ENCODE measurements around the gene CCDC59. TPM values are rescaled to one million over a fixed set of nuclear protein-coding genes. Genes with fewer than 3 reads are reported as not detected.

Gene CCDC59
- total and polyA plus RNA-seq, 9 of the 15 experiments (the other 6 are each of a cell fraction or from before 2014, with no cell fraction given) = 34.0 to 186 (median 119) TPM

DNA sequence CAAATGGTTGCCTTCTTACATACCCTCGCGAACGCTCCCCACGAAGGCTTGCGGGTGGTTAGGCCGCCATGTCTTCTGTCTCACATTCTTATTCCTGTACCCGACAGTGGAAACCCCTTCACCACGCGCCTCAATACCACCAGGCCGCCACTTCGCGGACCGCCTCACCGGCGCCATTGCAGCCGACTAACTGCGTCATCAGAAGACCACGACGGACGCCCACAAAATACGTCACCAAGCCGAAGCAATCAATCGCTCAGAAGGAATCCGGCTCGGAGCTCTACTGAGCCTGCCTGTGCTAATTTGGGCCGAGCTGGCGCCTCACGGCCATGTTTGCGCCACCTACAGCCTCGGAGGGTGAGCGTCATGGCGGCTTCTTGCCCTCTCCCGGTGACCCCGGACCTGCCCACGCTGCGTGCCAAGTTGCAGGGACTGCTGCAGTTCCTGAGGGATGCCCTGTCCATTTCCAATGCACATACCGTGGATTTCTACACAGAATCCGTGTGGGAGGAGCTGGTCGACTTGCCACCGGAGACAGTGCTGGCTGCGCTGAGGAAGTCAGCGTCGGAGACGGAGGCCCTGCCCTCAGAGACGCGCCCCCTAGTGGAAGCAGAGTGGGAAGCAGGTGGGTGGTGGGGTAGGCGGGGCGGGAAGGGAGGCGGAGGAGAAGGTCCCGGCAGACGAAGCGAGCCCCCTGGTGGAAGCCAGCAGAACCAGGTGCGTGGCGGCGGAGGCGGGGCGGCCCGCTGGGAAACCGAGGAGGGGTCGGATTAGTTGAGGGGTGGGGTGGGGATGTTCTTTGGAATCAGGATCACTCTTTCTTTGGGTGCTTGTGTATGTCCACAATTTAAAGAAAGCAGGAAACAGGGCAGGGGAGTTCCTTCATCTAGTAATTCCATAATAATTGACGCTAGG lies at the start of gene CCDC59, which contains the start of gene METTL25 (continued):
- TF ChIP-seq, protein P1, sequence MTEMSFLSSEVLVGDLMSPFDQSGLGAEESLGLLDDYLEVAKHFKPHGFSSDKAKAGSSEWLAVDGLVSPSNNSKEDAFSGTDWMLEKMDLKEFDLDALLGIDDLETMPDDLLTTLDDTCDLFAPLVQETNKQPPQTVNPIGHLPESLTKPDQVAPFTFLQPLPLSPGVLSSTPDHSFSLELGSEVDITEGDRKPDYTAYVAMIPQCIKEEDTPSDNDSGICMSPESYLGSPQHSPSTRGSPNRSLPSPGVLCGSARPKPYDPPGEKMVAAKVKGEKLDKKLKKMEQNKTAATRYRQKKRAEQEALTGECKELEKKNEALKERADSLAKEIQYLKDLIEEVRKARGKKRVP (CRISPR knock-in tag; IDR thresholded peaks at IDR 0.05) = 0 out of 2 replicates have a peak, but pooled peaks have one; percentile 16
- TF ChIP-seq, protein P2, sequence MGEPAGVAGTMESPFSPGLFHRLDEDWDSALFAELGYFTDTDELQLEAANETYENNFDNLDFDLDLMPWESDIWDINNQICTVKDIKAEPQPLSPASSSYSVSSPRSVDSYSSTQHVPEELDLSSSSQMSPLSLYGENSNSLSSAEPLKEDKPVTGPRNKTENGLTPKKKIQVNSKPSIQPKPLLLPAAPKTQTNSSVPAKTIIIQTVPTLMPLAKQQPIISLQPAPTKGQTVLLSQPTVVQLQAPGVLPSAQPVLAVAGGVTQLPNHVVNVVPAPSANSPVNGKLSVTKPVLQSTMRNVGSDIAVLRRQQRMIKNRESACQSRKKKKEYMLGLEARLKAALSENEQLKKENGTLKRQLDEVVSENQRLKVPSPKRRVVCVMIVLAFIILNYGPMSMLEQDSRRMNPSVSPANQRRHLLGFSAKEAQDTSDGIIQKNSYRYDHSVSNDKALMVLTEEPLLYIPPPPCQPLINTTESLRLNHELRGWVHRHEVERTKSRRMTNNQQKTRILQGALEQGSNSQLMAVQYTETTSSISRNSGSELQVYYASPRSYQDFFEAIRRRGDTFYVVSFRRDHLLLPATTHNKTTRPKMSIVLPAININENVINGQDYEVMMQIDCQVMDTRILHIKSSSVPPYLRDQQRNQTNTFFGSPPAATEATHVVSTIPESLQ (CRISPR knock-in tag; IDR thresholded peaks at IDR 0.05) = no peak
- TF ChIP-seq ZNF586 (CRISPR knock-in tag; conservative IDR thresholded peaks at IDR 0.05) (no peak), ELF2 (CRISPR knock-in tag; IDR thresholded peaks at IDR 0.05) (0 out of 2 replicates have a peak, but pooled peaks have one; percentile 9), DNMT1 (IDR thresholded peaks at IDR 0.05) (0 out of 2 replicates have a peak, but pooled peaks have one; percentile 24), COPS2 (conservative IDR thresholded peaks at IDR 0.05) (no peak), ZC3H4 (CRISPR knock-in tag; IDR thresholded peaks at IDR 0.05; ENCODE audit: borderline replicate concordance) (no peak), KHSRP (IDR thresholded peaks at IDR 0.05) (peak; percentile 95), EZH2 (IDR thresholded peaks at IDR 0.05; ENCODE audit: borderline replicate concordance, low read depth, low read length) (no peak), ZNF77 (CRISPR knock-in tag; IDR thresholded peaks at IDR 0.05) (no peak), PCBP1 (IDR thresholded peaks at IDR 0.05; ENCODE audit: low read depth, low read length, poor library complexity, severe bottlenecking) (no peak), ZNF184 (CRISPR knock-in tag; IDR thresholded peaks at IDR 0.05) (no peak), GATAD2A (IDR thresholded peaks at IDR 0.05) (no peak), RBBP5 (IDR thresholded peaks at IDR 0.05; ENCODE audit: borderline replicate concordance, insufficient read depth, low read length, poor library complexity, severe bottlenecking) (peak; percentile 95), HSF4 (CRISPR knock-in tag; IDR thresholded peaks at IDR 0.05; ENCODE audit: borderline replicate concordance) (no peak), KLF13 (tag; IDR thresholded peaks at IDR 0.05; ENCODE audit: borderline replicate concordance, low read depth) (peak; percentile 72), SMARCA4 (IDR thresholded peaks at IDR 0.05) (peak; percentile 73), ZNF347 (CRISPR knock-in tag; IDR thresholded peaks at IDR 0.05; ENCODE audit: low read depth) (no peak), RBM14 (IDR thresholded peaks at IDR 0.05; ENCODE audit: borderline replicate concordance, insufficient read depth, low read depth, low read length) (no peak)
- TF ChIP-seq, protein P3, sequence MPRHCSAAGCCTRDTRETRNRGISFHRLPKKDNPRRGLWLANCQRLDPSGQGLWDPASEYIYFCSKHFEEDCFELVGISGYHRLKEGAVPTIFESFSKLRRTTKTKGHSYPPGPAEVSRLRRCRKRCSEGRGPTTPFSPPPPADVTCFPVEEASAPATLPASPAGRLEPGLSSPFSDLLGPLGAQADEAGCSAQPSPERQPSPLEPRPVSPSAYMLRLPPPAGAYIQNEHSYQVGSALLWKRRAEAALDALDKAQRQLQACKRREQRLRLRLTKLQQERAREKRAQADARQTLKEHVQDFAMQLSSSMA (CRISPR knock-in tag; IDR thresholded peaks at IDR 0.05) = no peak
- TF ChIP-seq, protein P4, sequence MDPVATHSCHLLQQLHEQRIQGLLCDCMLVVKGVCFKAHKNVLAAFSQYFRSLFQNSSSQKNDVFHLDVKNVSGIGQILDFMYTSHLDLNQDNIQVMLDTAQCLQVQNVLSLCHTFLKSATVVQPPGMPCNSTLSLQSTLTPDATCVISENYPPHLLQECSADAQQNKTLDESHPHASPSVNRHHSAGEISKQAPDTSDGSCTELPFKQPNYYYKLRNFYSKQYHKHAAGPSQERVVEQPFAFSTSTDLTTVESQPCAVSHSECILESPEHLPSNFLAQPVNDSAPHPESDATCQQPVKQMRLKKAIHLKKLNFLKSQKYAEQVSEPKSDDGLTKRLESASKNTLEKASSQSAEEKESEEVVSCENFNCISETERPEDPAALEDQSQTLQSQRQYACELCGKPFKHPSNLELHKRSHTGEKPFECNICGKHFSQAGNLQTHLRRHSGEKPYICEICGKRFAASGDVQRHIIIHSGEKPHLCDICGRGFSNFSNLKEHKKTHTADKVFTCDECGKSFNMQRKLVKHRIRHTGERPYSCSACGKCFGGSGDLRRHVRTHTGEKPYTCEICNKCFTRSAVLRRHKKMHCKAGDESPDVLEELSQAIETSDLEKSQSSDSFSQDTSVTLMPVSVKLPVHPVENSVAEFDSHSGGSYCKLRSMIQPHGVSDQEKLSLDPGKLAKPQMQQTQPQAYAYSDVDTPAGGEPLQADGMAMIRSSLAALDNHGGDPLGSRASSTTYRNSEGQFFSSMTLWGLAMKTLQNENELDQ (CRISPR knock-in tag; IDR thresholded peaks at IDR 0.05; ENCODE audit: borderline replicate concordance) = 0 out of 2 replicates have a peak, but pooled peaks have one; percentile 48
- TF ChIP-seq, protein P5, sequence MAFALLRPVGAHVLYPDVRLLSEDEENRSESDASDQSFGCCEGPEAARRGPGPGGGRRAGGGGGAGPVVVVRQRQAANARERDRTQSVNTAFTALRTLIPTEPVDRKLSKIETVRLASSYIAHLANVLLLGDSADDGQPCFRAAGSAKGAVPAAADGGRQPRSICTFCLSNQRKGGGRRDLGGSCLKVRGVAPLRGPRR (CRISPR knock-in tag; IDR thresholded peaks at IDR 0.05) = no peak
